ENCODE measurements around the gene PRRC2C. TPM values are rescaled to one million over a fixed set of nuclear protein-coding genes. Genes with fewer than 3 reads are reported as not detected.

Gene PRRC2C
- total and polyA plus RNA-seq, 2 of the 13 experiments (the other 11 are each of a cell fraction or from before 2014, with no cell fraction given), result 46.2 to 57.0 TPM

- no peak overlapping the region for H2AFZ ChIP-seq (ENCODE audit: low read length)
- peaks cover 22 to 78% of the 10 kb centered on the region in 2 experiments for H3K36me3 ChIP-seq (replicated peaks in 1 of 2; ENCODE audit: control insufficient read depth in 1 of 2, insufficient read depth in 2 of 2, low read length in 2 of 2)
- H4K20me1 ChIP-seq (ENCODE audit: insufficient read depth, low read length), result no peaks in the 10 kb centered on the region
- no peak overlapping the region for H3K9ac ChIP-seq (ENCODE audit: insufficient read depth, low read depth, low read length)
- no TSS peak for BruUV-seq (replicated peaks)
- no peaks in the 10 kb centered on the region for H3K79me2 ChIP-seq (ENCODE audit: insufficient read depth, low read length)
- CTCF ChIA-PET (ENCODE audit: low intra/inter-chr PET ratio, low total read pairs), result no interaction called here
- TF ChIP-seq MIER2 (CRISPR knock-in tag; IDR thresholded peaks at IDR 0.05) (no peak), ZNF761 (CRISPR knock-in tag; conservative IDR thresholded peaks at IDR 0.05) (no peak), ZNF83 (CRISPR knock-in tag; IDR thresholded peaks at IDR 0.05; ENCODE audit: borderline replicate concordance) (no peak), RFXAP (CRISPR knock-in tag; IDR thresholded peaks at IDR 0.05; ENCODE audit: borderline replicate concordance) (no peak), NAIF1 (CRISPR knock-in tag; IDR thresholded peaks at IDR 0.05; ENCODE audit: borderline replicate concordance) (no peak), ZNF614 (CRISPR knock-in tag; IDR thresholded peaks at IDR 0.05; ENCODE audit: borderline replicate concordance) (no peak), HOXA3 (CRISPR knock-in tag; IDR thresholded peaks at IDR 0.05) (no peak), ZNF749 (CRISPR knock-in tag; IDR thresholded peaks at IDR 0.05; ENCODE audit: borderline replicate concordance) (no peak), KLF13 (CRISPR knock-in tag; IDR thresholded peaks at IDR 0.05) (no peak), HNF1B (CRISPR knock-in tag; IDR thresholded peaks at IDR 0.05) (no peak)
- TF ChIP-seq, protein P1, sequence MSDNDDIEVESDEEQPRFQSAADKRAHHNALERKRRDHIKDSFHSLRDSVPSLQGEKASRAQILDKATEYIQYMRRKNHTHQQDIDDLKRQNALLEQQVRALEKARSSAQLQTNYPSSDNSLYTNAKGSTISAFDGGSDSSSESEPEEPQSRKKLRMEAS (IDR thresholded peaks at IDR 0.05), result no peak
- TF ChIP-seq, protein P2, sequence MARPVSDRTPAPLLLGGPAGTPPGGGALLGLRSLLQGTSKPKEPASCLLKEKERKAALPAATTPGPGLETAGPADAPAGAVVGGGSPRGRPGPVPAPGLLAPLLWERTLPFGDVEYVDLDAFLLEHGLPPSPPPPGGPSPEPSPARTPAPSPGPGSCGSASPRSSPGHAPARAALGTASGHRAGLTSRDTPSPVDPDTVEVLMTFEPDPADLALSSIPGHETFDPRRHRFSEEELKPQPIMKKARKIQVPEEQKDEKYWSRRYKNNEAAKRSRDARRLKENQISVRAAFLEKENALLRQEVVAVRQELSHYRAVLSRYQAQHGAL (CRISPR knock-in tag; IDR thresholded peaks at IDR 0.05; ENCODE audit: not compliant biosample characterization), result no peak
- 90% methylated on average over 1 of the region's 1 CpG for WGBS (ENCODE audit: low lambda C conversion rate)
- DNase-seq (ENCODE audit: low spot score) (no peak), FAIRE-seq (no peak), ATAC-seq (no peak; the same call in 2 of the 3 replicates)
- intact Hi-C loops (cut with micrococcal nuclease; ENCODE audit: unreplicated experiment), result no loop called here
- no peaks in the 10 kb centered on the region; a peak in 1 of 5 replicates for H3K27me3 ChIP-seq (ENCODE audit: control insufficient read depth in 1 of 2, insufficient read depth in 2 of 2, low read length in 2 of 2)
- H3K4me1 ChIP-seq (ENCODE audit: insufficient read depth, low read length), result no peaks in the 10 kb centered on the region
- no peak overlapping the region for H3K4me3 ChIP-seq (replicated peaks in 1 of 3; ENCODE audit: insufficient read depth in 1 of 3, low read depth in 2 of 3, low read length in 3 of 3)
- H3K27ac ChIP-seq (ENCODE audit: extremely low read length, insufficient read depth, low read length), result no peak overlapping the region
- H3K4me2 ChIP-seq (ENCODE audit: low read depth, low read length), result no peak overlapping the region
- in situ Hi-C loops (cut with HindIII; ENCODE audit: extremely low pct_ligation_motif_present, low pct_unique_long_range_greater_than_20kb), result no loop called here
- POLR2A ChIA-PET, result no interaction called here
- H3K9me3 ChIP-seq (ENCODE audit: low read length), result no peaks in the 10 kb centered on the region
Measured at GRCh38 chr1:171583591-171584201, 98.4 kb downstream of the PRRC2C start.

Data from HepG2 (cell line).